Measurements from ENCODE around the gene MYL6B. TPM values are rescaled to one million over a fixed set of nuclear protein-coding genes. Genes with fewer than 3 reads are reported as not detected.

Gene MYL6B
- total RNA-seq, 1 experiment from 2014 or later: 153 TPM

DNA sequence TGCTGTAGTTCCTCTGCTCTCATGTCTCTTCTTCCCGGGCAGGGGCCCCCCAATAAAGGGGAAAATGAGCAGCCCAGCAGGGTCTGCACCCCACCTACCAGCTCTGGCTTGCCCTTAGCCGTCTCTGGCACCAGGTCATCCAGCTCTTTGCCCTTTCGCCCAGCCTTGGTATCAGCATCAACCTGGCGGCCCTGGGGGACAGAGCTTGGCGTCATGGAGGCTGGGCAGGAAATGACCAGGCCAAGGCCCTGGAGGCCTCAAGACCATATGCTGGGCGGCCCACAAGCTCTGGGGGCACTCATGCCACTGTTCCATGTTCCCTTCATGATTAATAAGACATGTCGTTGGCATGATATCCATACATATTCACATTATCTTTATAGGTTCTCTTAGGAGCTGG lies 20.5 kb downstream of the MYL6B start:
- no peaks in the 10 kb centered on the region for H3K4me1 ChIP-seq (ENCODE audit: insufficient read depth, low read length)
- no peak overlapping the region for H3K27ac ChIP-seq (ENCODE audit: low read length)
- BruUV-seq (replicated peaks): no TSS peak
- H3K36me3 ChIP-seq (ENCODE audit: low read depth, low read length): peaks cover 34% of the 10 kb centered on the region
- H3K79me2 ChIP-seq (ENCODE audit: low read length): no peaks in the 10 kb centered on the region
- no peaks in the 10 kb centered on the region for H3K9me3 ChIP-seq (ENCODE audit: low read length)
- H3K4me3 ChIP-seq (ENCODE audit: low read length): no peak overlapping the region
- H3K4me2 ChIP-seq (ENCODE audit: low read length): no peak overlapping the region
- intact Hi-C loops (cut with micrococcal nuclease): no loop called here
- no peak overlapping the region for H2AFZ ChIP-seq (ENCODE audit: low read length)
- DNase-seq: no peak
- TF ChIP-seq EZH2phosphoT487 (IDR thresholded peaks at IDR 0.05; ENCODE audit: borderline replicate concordance, low read length): no peak
- TF ChIP-seq EZH2 (IDR thresholded peaks at IDR 0.05; ENCODE audit: low read length, unreplicated experiment): no peak
- TF ChIP-seq, protein P1, sequence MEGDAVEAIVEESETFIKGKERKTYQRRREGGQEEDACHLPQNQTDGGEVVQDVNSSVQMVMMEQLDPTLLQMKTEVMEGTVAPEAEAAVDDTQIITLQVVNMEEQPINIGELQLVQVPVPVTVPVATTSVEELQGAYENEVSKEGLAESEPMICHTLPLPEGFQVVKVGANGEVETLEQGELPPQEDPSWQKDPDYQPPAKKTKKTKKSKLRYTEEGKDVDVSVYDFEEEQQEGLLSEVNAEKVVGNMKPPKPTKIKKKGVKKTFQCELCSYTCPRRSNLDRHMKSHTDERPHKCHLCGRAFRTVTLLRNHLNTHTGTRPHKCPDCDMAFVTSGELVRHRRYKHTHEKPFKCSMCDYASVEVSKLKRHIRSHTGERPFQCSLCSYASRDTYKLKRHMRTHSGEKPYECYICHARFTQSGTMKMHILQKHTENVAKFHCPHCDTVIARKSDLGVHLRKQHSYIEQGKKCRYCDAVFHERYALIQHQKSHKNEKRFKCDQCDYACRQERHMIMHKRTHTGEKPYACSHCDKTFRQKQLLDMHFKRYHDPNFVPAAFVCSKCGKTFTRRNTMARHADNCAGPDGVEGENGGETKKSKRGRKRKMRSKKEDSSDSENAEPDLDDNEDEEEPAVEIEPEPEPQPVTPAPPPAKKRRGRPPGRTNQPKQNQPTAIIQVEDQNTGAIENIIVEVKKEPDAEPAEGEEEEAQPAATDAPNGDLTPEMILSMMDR (conservative IDR thresholded peaks at IDR 0.05; ENCODE audit: low read depth, low read length): no peak
- no peaks in the 10 kb centered on the region for H3F3A ChIP-seq (ENCODE audit: low read length, unreplicated experiment)
- H4K20me1 ChIP-seq (ENCODE audit: low read length): no peaks in the 10 kb centered on the region
- no peak overlapping the region for H3K9ac ChIP-seq (ENCODE audit: low read length)
- no peak for ATAC-seq
- H3K27me3 ChIP-seq (ENCODE audit: low read length): no peaks in the 10 kb centered on the region
- ChIA-PET CTCF (no interaction called here), POLR2A (ENCODE audit: unreplicated experiment) (no interaction called here)
- no peaks in the 10 kb centered on the region for H3K9me2 ChIP-seq (replicated peaks; ENCODE audit: low read length)

DNA sequence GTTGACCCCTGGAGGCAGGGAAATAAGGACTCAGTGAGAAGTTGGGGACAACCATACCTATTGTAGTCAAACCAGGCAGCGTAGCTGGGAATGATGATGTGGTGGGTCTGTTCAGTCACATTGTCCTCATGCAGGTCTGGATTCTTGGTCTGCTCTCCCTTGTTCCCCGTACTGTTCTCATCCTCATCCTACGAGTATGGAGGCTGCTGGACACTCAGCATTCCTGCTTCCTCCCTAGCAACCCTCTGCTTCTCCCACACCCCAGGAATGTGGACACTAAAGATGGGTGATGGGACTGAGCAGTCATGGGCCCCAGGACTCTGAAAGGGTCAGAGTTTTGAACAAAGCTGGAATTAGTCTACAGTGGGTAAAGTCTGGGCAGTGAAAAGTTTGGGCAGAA lies 26.0 kb downstream of the MYL6B start:
- no peak overlapping the region for H3K4me2 ChIP-seq (ENCODE audit: low read length)
- BruUV-seq (replicated peaks): no TSS peak
- CTCF ChIA-PET: no interaction called here
- POLR2A ChIA-PET (ENCODE audit: unreplicated experiment): no interaction called here
- H3F3A ChIP-seq (ENCODE audit: low read length, unreplicated experiment): no peaks in the 10 kb centered on the region
- ATAC-seq (no peak), DNase-seq (no peak)
- no peaks in the 10 kb centered on the region for H3K27me3 ChIP-seq (ENCODE audit: low read length)
- no peak overlapping the region for H3K9ac ChIP-seq (ENCODE audit: low read length)
- no peaks in the 10 kb centered on the region for H3K79me2 ChIP-seq (ENCODE audit: low read length)
- no peaks in the 10 kb centered on the region for H4K20me1 ChIP-seq (ENCODE audit: low read length)
- no peak overlapping the region for H3K4me3 ChIP-seq (ENCODE audit: low read length)
- no peak overlapping the region for H2AFZ ChIP-seq (ENCODE audit: low read length)
- no peaks in the 10 kb centered on the region for H3K9me3 ChIP-seq (ENCODE audit: low read length)
- H3K27ac ChIP-seq (ENCODE audit: low read length): no peak overlapping the region
- TF ChIP-seq EZH2 (IDR thresholded peaks at IDR 0.05; ENCODE audit: low read length, unreplicated experiment) (no peak), EZH2phosphoT487 (IDR thresholded peaks at IDR 0.05; ENCODE audit: borderline replicate concordance, low read length) (no peak)
- TF ChIP-seq, protein P1 (conservative IDR thresholded peaks at IDR 0.05; ENCODE audit: low read depth, low read length): no peak
- peaks cover 33% of the 10 kb centered on the region for H3K36me3 ChIP-seq (ENCODE audit: low read depth, low read length)
- H3K4me1 ChIP-seq (ENCODE audit: insufficient read depth, low read length): no peaks in the 10 kb centered on the region
- no peaks in the 10 kb centered on the region for H3K9me2 ChIP-seq (replicated peaks; ENCODE audit: low read length)
- intact Hi-C loops (cut with micrococcal nuclease): no loop called here

DNA sequence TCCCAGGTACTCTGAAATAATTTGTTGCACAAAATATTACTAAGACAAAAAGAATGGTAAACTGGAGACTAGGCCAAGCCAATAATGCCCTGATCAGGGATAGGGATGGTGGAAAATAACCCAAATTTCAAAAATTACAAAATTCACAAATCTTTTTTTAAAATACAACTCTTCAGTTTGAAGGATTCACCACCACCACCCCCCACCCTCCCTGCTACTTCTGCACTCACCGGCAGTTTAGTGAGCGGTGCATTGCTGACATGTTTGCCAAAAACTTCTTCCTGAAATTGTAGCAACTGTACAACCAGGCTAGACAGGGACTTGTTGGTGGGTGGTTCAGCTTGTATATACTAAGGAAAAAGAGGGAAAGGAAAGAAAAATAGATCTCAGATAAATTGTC lies 34.6 kb downstream of the MYL6B start:
- no peak overlapping the region for H3K4me3 ChIP-seq (ENCODE audit: low read length)
- peaks cover 30% of the 10 kb centered on the region for H3K79me2 ChIP-seq (ENCODE audit: low read length)
- no TSS peak for BruUV-seq (replicated peaks)
- no peaks in the 10 kb centered on the region for H3K9me3 ChIP-seq (ENCODE audit: low read length)
- DNase-seq (no peak), ATAC-seq (no peak)
- H3K27me3 ChIP-seq (ENCODE audit: low read length): no peaks in the 10 kb centered on the region
- H3K4me2 ChIP-seq (ENCODE audit: low read length): peak overlapping the region; percentile 86; the same call in 1 of the 2 replicates
- TF ChIP-seq EZH2phosphoT487 (IDR thresholded peaks at IDR 0.05; ENCODE audit: borderline replicate concordance, low read length) (no peak), EZH2 (IDR thresholded peaks at IDR 0.05; ENCODE audit: low read length, unreplicated experiment) (no peak)
- TF ChIP-seq, protein P1 (conservative IDR thresholded peaks at IDR 0.05; ENCODE audit: low read depth, low read length): no peak
- CTCF ChIA-PET: no interaction called here
- no peak overlapping the region for H3K27ac ChIP-seq (ENCODE audit: low read length)
- intact Hi-C loops (cut with micrococcal nuclease): no loop called here
- no peaks in the 10 kb centered on the region for H3K9me2 ChIP-seq (replicated peaks; ENCODE audit: low read length)
- no peak overlapping the region for H3K9ac ChIP-seq (ENCODE audit: low read length)
- H3K4me1 ChIP-seq (ENCODE audit: insufficient read depth, low read length): peaks cover 21% of the 10 kb centered on the region
- H4K20me1 ChIP-seq (ENCODE audit: low read length): no peaks in the 10 kb centered on the region
- H3F3A ChIP-seq (ENCODE audit: low read length, unreplicated experiment): no peaks in the 10 kb centered on the region
- H3K36me3 ChIP-seq (ENCODE audit: low read depth, low read length): peaks cover 18% of the 10 kb centered on the region
- POLR2A ChIA-PET (ENCODE audit: unreplicated experiment): interaction anchor here (0.7 kb wide), 1 partner anchor 10 kb away, joined by 34 read pairs; no protein-coding TSS in a partner anchor
- H2AFZ ChIP-seq (ENCODE audit: low read length): no peak overlapping the region
